Measurements from ENCODE around the gene SIPA1L2.

SIPA1L2 gene

DNA sequence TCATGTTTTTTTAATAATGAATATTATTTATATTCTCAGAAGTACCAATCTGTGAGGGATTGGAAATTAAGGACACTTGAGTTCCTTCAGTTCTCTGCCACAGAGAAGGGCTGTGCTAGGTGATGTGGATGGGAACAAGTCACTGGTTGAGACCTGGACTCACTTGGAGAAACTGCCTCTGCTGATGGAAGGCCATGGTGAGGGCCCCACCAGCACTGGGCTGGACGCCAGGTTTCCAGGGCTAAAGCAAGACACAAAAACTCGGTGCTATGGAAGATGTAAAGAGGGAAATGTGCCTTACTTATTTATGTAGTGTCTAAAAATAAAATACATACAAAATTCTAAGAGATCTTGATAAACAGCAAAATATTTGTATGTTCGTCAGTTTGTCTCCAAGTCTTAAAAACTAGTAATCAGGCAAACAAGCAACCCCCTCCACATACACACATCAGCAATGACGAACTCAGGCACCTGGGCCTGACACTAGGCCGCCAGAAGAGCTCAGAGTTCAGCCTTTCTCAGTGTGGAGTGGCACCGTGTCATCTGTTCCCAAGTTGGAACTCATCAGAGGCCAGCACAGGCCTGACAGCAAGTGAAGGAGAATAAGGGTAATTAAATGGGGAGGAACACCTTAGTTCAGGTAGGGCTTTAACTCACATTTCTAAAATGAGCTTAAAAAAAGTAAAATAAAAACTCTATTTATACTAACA lies 19.6 kb downstream of the SIPA1L2 start:
- TF ChIP-seq TAF1 (IDR thresholded peaks at IDR 0.05; ENCODE audit: low read depth, low read length) (no peak), PAX5 (IDR thresholded peaks at IDR 0.05; ENCODE audit: insufficient read depth, low read length, severe bottlenecking) (no peak), POLR2AphosphoS5 (IDR thresholded peaks at IDR 0.05; ENCODE audit: low read depth, low read length) (no peak), POU2F2 (IDR thresholded peaks at IDR 0.05; ENCODE audit: low read depth, low read length) (no peak), SPI1 (IDR thresholded peaks at IDR 0.05; ENCODE audit: low read depth, low read length) (no peak), POLR2A (IDR thresholded peaks at IDR 0.05; ENCODE audit: low read depth, low read length) (no peak)
- no peak for FAIRE-seq
- DNase-seq (ENCODE audit: insufficient read length, low spot score): no peak

DNA sequence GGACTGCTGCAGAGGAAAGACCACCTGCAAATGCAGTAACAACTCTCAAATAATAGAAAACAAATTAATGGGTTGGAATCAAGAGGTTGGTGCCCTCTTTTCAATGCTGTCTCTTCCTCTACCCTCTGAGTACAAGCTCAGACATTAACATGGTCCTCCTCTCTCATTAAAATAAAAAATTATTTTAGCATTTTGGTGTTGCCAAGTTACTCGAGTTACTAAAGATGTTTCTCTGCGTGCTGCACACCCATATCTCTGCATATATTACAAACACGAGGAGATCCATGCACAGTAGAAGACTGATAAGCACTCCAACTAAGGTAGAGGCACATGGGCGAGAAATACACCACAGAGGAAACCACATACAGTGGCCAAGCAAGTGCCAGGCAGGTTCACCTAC lies 21.5 kb downstream of the SIPA1L2 start:
- DNase-seq (ENCODE audit: insufficient read length, low spot score) (no peak), FAIRE-seq (no peak)
- no peak for TF ChIP-seq PAX5 (IDR thresholded peaks at IDR 0.05; ENCODE audit: insufficient read depth, low read length, severe bottlenecking)
- no peak for TF ChIP-seq POLR2A (IDR thresholded peaks at IDR 0.05; ENCODE audit: low read depth, low read length)
- no peak for TF ChIP-seq TAF1 (IDR thresholded peaks at IDR 0.05; ENCODE audit: low read depth, low read length)
- no peak for TF ChIP-seq SPI1 (IDR thresholded peaks at IDR 0.05; ENCODE audit: low read depth, low read length)
- no peak for TF ChIP-seq POU2F2 (IDR thresholded peaks at IDR 0.05; ENCODE audit: low read depth, low read length)
- no peak for TF ChIP-seq POLR2AphosphoS5 (IDR thresholded peaks at IDR 0.05; ENCODE audit: low read depth, low read length)

DNA sequence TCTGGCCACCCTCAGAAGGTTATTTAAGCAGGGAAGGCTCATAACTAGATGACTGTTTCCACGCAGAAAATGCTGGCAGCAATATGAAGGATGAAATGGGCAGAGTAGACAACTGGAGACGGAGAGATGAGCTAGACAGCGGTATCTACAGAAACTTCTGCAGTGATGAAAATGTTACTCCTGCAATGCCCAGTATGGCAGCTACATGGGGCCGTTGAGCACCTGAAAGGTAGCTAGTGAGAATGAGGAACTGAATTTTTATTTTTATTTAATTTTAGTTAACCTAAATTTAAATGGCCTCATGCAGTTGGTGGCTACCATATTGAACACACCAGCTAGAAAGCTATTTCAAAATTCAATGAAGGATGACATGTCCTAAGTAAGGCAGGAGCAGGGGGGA lies 27.3 kb downstream of the SIPA1L2 start:
- FAIRE-seq: no peak
- no peak for DNase-seq (ENCODE audit: insufficient read length, low spot score)
- TF ChIP-seq SPI1 (IDR thresholded peaks at IDR 0.05; ENCODE audit: low read depth, low read length) (0 out of 2 replicates have a peak, but pooled peaks have one; percentile 24), POU2F2 (IDR thresholded peaks at IDR 0.05; ENCODE audit: low read depth, low read length) (no peak), PAX5 (IDR thresholded peaks at IDR 0.05; ENCODE audit: insufficient read depth, low read length, severe bottlenecking) (no peak)

DNA sequence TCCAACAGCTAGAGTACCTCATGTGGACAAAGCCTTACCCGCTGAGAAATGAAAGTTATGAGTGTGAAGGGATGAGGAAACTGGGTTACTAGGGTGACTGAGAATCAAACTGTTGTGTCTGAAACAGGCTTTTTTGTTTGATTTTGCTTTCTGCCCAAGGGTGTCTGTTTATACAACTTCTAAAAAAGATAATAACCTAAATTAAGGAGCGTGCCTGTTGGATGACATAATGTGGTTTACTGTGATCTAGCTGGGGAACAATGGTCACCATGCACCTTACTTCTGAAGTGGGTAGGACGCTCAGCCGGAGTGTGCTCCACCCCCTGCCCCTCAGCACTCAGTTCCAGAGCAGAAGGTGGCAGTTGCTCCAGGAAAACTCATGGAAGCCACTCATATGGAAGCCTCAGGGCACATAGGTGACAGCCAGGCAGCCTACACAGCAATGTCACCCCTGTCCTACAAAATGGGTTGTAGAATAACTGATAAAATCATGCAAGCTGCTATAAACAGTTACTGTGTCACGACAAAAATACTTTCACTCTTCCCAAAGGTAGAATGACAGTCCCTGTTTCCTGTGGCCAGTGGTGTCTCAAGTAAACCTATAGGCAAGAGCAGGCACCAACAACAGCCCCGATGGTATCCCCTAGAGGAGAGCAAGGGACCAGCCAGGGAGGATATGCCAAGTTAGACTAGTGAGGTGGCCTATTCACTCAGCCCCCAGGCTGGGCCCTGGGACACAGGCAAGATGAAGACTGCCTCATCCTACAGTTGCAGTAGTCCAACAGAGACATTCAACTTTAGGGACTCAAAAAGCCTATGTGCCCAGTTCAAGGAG lies 29.3 kb downstream of the SIPA1L2 start:
- TF ChIP-seq PAX5 (IDR thresholded peaks at IDR 0.05; ENCODE audit: insufficient read depth, low read length, severe bottlenecking) (no peak), POLR2A (IDR thresholded peaks at IDR 0.05; ENCODE audit: low read depth, low read length) (no peak), POLR2AphosphoS5 (IDR thresholded peaks at IDR 0.05; ENCODE audit: low read depth, low read length) (no peak), POU2F2 (IDR thresholded peaks at IDR 0.05; ENCODE audit: low read depth, low read length) (no peak), SPI1 (IDR thresholded peaks at IDR 0.05; ENCODE audit: low read depth, low read length) (no peak), TAF1 (IDR thresholded peaks at IDR 0.05; ENCODE audit: low read depth, low read length) (no peak)
- no peak for FAIRE-seq
- no peak for DNase-seq (ENCODE audit: insufficient read length, low spot score)

DNA sequence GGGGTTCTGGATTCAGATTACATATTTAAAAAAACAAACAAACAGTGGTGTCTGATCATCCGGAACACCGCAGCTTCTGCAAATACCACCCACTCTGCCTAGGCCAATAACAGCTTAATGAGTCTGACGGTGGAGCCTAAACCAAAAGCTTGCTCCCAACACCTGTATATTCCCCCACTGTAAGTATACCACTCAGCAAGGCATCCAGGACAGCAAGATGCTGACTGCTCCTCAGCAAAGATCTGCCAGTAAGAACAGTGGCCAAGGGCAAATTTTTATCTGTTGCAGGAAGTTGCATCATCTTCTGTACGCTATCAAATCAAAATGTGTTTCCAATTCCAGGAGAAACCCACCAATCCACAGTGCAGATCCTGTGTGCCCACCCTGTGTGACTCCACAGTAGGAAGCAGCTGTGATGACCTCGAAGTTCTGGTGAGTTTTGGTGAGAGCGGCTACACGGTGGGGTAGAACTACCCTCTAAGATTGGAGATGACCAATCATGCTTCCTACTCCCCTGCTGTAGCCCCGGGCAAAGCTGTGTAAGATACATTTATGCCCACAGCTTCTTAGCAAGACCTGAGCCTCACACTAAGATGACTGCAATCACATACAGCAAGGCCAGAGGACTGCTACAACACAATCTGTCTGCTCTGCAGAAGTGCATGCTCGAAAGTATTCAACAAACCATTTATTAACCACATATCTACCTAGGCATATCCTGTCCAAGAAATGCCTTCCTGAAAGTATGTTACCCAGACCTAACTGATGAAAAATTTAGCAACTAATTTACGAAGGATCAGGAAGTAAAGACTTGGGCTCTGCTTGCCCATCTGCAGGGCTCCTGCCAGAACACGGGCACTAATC lies 30.5 kb downstream of the SIPA1L2 start:
- FAIRE-seq: peak; percentile 78
- no peak for DNase-seq (ENCODE audit: insufficient read length, low spot score)
- no peak for TF ChIP-seq PAX5 (IDR thresholded peaks at IDR 0.05; ENCODE audit: insufficient read depth, low read length, severe bottlenecking)
- TF ChIP-seq POU2F2 (IDR thresholded peaks at IDR 0.05; ENCODE audit: low read depth, low read length): no peak
- TF ChIP-seq TAF1 (IDR thresholded peaks at IDR 0.05; ENCODE audit: low read depth, low read length): no peak
- TF ChIP-seq SPI1 (IDR thresholded peaks at IDR 0.05; ENCODE audit: low read depth, low read length): no peak
- TF ChIP-seq POLR2AphosphoS5 (IDR thresholded peaks at IDR 0.05; ENCODE audit: low read depth, low read length): no peak
- TF ChIP-seq POLR2A (IDR thresholded peaks at IDR 0.05; ENCODE audit: low read depth, low read length): no peak

DNA sequence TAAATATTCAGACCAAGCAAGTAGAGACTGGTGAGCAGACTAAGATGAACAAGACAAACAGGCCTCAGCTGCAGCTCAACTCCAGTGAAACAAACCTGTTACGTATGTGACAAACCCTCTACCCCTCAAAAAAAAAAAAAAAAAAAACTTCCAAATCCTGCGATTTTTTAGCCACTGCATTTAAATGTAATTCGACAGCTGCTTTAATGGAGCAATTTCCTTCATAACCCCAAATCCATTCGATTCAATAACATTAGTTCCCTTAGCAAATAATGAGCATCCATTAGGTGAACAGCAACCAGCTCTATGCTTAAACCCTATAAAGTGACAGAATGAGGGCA lies 31.1 kb downstream of the SIPA1L2 start:
- TF ChIP-seq POLR2A (IDR thresholded peaks at IDR 0.05; ENCODE audit: low read depth, low read length): no peak
- TF ChIP-seq TAF1 (IDR thresholded peaks at IDR 0.05; ENCODE audit: low read depth, low read length): no peak
- no peak for TF ChIP-seq PAX5 (IDR thresholded peaks at IDR 0.05; ENCODE audit: insufficient read depth, low read length, severe bottlenecking)
- no peak for TF ChIP-seq POU2F2 (IDR thresholded peaks at IDR 0.05; ENCODE audit: low read depth, low read length)
- TF ChIP-seq SPI1 (IDR thresholded peaks at IDR 0.05; ENCODE audit: low read depth, low read length): no peak
- no peak for TF ChIP-seq POLR2AphosphoS5 (IDR thresholded peaks at IDR 0.05; ENCODE audit: low read depth, low read length)
- FAIRE-seq: no peak
- no peak for DNase-seq (ENCODE audit: insufficient read length, low spot score)

GRCh38 chr1:232598133-232598532 lies 31.8 kb downstream of the SIPA1L2 start:
- DNase-seq (ENCODE audit: insufficient read length, low spot score): no peak
- TF ChIP-seq PAX5 (IDR thresholded peaks at IDR 0.05; ENCODE audit: insufficient read depth, low read length, severe bottlenecking) (no peak), TAF1 (IDR thresholded peaks at IDR 0.05; ENCODE audit: low read depth, low read length) (no peak), POLR2AphosphoS5 (IDR thresholded peaks at IDR 0.05; ENCODE audit: low read depth, low read length) (no peak), POU2F2 (IDR thresholded peaks at IDR 0.05; ENCODE audit: low read depth, low read length) (no peak), POLR2A (IDR thresholded peaks at IDR 0.05; ENCODE audit: low read depth, low read length) (no peak), SPI1 (IDR thresholded peaks at IDR 0.05; ENCODE audit: low read depth, low read length) (no peak)
- FAIRE-seq: no peak

DNA sequence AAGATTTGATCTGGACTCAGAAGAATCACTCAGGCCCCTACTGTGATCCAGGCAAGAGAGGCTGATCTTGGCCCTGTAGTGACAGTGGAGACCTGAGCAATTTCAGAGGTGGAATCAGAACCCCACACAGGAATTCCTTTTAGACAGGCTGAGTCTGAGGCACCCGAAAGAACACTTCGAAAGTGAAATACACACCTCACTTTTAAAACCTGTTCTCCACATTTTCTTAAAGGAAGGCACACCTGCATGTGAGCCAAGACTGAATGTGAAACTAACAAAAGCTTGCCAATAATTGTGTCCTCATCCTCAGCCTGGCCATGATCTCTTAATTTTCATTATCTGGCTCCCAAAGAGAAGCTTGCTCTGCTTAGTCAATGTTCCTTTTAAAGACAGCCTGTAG lies 32.2 kb downstream of the SIPA1L2 start:
- FAIRE-seq: peak; percentile 33
- TF ChIP-seq POU2F2 (IDR thresholded peaks at IDR 0.05; ENCODE audit: low read depth, low read length) (no peak), POLR2A (IDR thresholded peaks at IDR 0.05; ENCODE audit: low read depth, low read length) (no peak), SPI1 (IDR thresholded peaks at IDR 0.05; ENCODE audit: low read depth, low read length) (no peak), POLR2AphosphoS5 (IDR thresholded peaks at IDR 0.05; ENCODE audit: low read depth, low read length) (no peak), TAF1 (IDR thresholded peaks at IDR 0.05; ENCODE audit: low read depth, low read length) (no peak), PAX5 (IDR thresholded peaks at IDR 0.05; ENCODE audit: insufficient read depth, low read length, severe bottlenecking) (no peak)
- DNase-seq (ENCODE audit: insufficient read length, low spot score): no peak

All from GM12891 (cell line).